HepG2 (cell line): ENCODE measurements around the gene SLX9. TPM values are rescaled to one million over a fixed set of nuclear protein-coding genes. Genes with fewer than 3 reads are reported as not detected.

Experiments used
- HIVEP1 ChIP-seq: sonication (generic); formaldehyde crosslinking; IDR thresholded peaks from 2 replicates; pipeline ENCODE4 v1.4.0; 2020; ENCODE audit warnings: mild to moderate bottlenecking, missing genetic modification reagents
- MED1 ChIP-seq: sonication (generic); formaldehyde crosslinking; IDR thresholded peaks from 2 replicates; pipeline ENCODE4 v1.4.0; 2020; ENCODE audit warnings: missing genetic modification reagents
- PHF21A ChIP-seq: sonication (generic); formaldehyde crosslinking; IDR thresholded peaks from 2 replicates; pipeline ENCODE4 v1.5.0; 2020; ENCODE audit warnings: mild to moderate bottlenecking, missing genetic modification reagents
- POLR2AphosphoS5 ChIP-seq: IDR thresholded peaks from 2 replicates; pipeline ENCODE4 v1.6.1; 2012; ENCODE audit warnings: low read depth, low read length
- SP2 ChIP-seq: sonication (generic); formaldehyde crosslinking; IDR thresholded peaks from 2 replicates; pipeline ENCODE4 v1.5.1; 2020; ENCODE audit warnings: mild to moderate bottlenecking, missing genetic modification reagents
- TEAD3 ChIP-seq: optimal IDR thresholded peaks from 2 replicates; pipeline ENCODE3; 2016; ENCODE audit warnings: borderline replicate concordance
- TERF1 ChIP-seq: sonication (generic); formaldehyde crosslinking; IDR thresholded peaks from 2 replicates; pipeline ENCODE4 v1.8.0; 2022; ENCODE audit warnings: mild to moderate bottlenecking, missing genetic modification reagents, moderate library complexity
- YEATS4 ChIP-seq: sonication (generic); formaldehyde crosslinking; IDR thresholded peaks from 2 replicates; pipeline ENCODE4 v1.4.0; 2020; ENCODE audit warnings: missing genetic modification reagents, borderline replicate concordance
- ZBTB46 ChIP-seq: sonication (generic); formaldehyde crosslinking; IDR thresholded peaks from 2 replicates; pipeline ENCODE4 v1.4.0; 2020; ENCODE audit warnings: mild to moderate bottlenecking, missing genetic modification reagents, borderline replicate concordance
- ZFP36L2 ChIP-seq: sonication (generic); formaldehyde crosslinking; IDR thresholded peaks from 2 replicates; pipeline ENCODE4 v1.4.0; 2020; ENCODE audit warnings: missing genetic modification reagents
- ZNF331 ChIP-seq: sonication (generic); formaldehyde crosslinking; IDR thresholded peaks from 2 replicates; pipeline ENCODE4 v1.4.0; 2020; ENCODE audit warnings: missing genetic modification reagents
- ZNF687 ChIP-seq: sonication (generic); formaldehyde crosslinking; IDR thresholded peaks from 2 replicates; pipeline ENCODE4 v1.5.1; 2020; ENCODE audit warnings: mild to moderate bottlenecking, missing genetic modification reagents, moderate library complexity
- ZNF746 ChIP-seq: sonication (generic); formaldehyde crosslinking; IDR thresholded peaks from 2 replicates; pipeline ENCODE4 v1.8.0; 2022; ENCODE audit warnings: mild to moderate bottlenecking, missing genetic modification reagents
- ZSCAN21 ChIP-seq: sonication (generic); formaldehyde crosslinking; IDR thresholded peaks from 2 replicates; pipeline ENCODE4 v1.8.0; 2022; ENCODE audit warnings: mild to moderate bottlenecking, missing genetic modification reagents, moderate library complexity, borderline replicate concordance
- ZSCAN31 ChIP-seq: sonication (generic); formaldehyde crosslinking; IDR thresholded peaks from 2 replicates; pipeline ENCODE4 v1.5.0; 2020; ENCODE audit warnings: low read depth, mild to moderate bottlenecking, missing genetic modification reagents
- polyA plus RNA-seq, 8 experiments: library from polyadenylated mRNA; depleted of rRNA in 3 of 8; stranded (reverse) in 7 of 8; unstranded in 1 of 8; fragments of >200 nt; fragmentation: Illumina TruSeq in 4 of 8; extraction: Trizol in 4 of 8; gene quantifications; 2 replicates each; pipeline versions ENCODE4 v1.2.1 to v1.2.3, GENCODE V29; 2011 to 2016; ENCODE audit warnings: low read depth in 4 of 8, missing spikeins in 1 of 8, mixed read lengths in 1 of 8; ENCODE audit not compliant: insufficient read depth in 1 of 8
- total RNA-seq, 5 experiments: library from RNA; depleted of rRNA; stranded (reverse); fragments of >200 nt; fragmentation: Illumina TruSeq; extraction: Trizol; gene quantifications; 2 replicates each; pipeline ENCODE4 v1.2.3, GENCODE V29; 2016; ENCODE audit warnings: low read depth in 1 of 5
- TF ChIP-seq, protein P1 (sequence below): sonication (generic); formaldehyde crosslinking; IDR thresholded peaks from 2 replicates; pipeline ENCODE4 v1.4.0; 2020; ENCODE audit warnings: missing genetic modification reagents, borderline replicate concordance
- TF ChIP-seq, protein P2 (sequence below): sonication (generic); formaldehyde crosslinking; IDR thresholded peaks from 2 replicates; pipeline ENCODE4 v1.4.0; 2020; ENCODE audit warnings: missing genetic modification reagents

SLX9 gene
- total and polyA plus RNA-seq, 2 of the 13 experiments (the other 11 are each of a cell fraction or from before 2014, with no cell fraction given) = 21.0 to 47.1 TPM

DNA sequence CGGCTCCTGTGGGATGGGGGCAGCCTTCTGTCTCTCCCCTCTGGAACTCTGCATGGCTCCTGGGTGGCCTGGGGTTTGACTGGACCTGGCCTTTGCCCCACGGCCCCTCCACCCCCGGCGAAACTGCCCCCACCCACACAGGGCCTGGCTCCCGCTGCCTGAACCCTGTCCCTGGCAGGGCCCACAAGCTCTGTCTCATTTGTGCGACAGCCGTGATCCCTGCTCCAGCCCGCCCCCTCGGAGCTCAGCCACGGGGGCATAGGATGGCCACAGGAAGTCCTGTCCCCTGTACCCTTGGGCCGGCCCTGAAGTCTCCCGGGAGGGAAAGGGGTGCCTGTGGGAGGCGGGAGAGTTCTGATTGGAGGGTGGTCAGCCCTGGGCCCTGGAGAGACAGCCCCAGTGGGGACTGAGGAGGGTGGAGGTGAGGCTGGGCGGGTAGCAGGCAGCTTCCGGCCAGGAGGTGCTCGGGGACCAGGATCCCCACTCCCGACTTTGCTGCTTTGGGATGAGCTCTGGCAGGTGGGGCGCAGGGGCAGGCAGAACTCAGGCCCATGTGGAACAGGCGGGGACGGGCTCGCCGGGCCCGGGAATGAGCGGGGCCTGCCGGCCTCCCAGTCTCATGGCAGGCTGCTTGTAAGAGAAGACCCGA lies 45.1 kb downstream of the SLX9 start (continued):
- TF ChIP-seq, protein P1, sequence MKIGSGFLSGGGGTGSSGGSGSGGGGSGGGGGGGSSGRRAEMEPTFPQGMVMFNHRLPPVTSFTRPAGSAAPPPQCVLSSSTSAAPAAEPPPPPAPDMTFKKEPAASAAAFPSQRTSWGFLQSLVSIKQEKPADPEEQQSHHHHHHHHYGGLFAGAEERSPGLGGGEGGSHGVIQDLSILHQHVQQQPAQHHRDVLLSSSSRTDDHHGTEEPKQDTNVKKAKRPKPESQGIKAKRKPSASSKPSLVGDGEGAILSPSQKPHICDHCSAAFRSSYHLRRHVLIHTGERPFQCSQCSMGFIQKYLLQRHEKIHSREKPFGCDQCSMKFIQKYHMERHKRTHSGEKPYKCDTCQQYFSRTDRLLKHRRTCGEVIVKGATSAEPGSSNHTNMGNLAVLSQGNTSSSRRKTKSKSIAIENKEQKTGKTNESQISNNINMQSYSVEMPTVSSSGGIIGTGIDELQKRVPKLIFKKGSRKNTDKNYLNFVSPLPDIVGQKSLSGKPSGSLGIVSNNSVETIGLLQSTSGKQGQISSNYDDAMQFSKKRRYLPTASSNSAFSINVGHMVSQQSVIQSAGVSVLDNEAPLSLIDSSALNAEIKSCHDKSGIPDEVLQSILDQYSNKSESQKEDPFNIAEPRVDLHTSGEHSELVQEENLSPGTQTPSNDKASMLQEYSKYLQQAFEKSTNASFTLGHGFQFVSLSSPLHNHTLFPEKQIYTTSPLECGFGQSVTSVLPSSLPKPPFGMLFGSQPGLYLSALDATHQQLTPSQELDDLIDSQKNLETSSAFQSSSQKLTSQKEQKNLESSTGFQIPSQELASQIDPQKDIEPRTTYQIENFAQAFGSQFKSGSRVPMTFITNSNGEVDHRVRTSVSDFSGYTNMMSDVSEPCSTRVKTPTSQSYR (CRISPR knock-in tag) = peak; percentile 31; the same call in 1 of the 2 replicates
- TF ChIP-seq PHF21A (CRISPR knock-in tag) (peak; percentile 97), ZSCAN21 (0 out of 2 replicates have a peak, but pooled peaks have one; percentile 49), HIVEP1 (CRISPR knock-in tag) (peak; percentile 7; the same call in 1 of the 2 replicates), TERF1 (no peak), ZNF746 (CRISPR knock-in tag) (peak; percentile 61), ZSCAN31 (CRISPR knock-in tag) (peak; percentile 21; the same call in 1 of the 2 replicates), SP2 (peak; percentile 55; the same call in 1 of the 2 replicates), ZNF331 (CRISPR knock-in tag) (peak; percentile 58), ZNF687 (CRISPR knock-in tag) (peak; percentile 92), YEATS4 (CRISPR knock-in tag) (peak; percentile 81), POLR2AphosphoS5 (peak; percentile 35; the same call in 1 of the 2 replicates), ZBTB46 (CRISPR knock-in tag) (peak; percentile 88; the same call in 1 of the 2 replicates), ZFP36L2 (CRISPR knock-in tag) (no peak), TEAD3 (peak; percentile 31), MED1 (CRISPR knock-in tag) (peak; percentile 70)
- TF ChIP-seq, protein P2, sequence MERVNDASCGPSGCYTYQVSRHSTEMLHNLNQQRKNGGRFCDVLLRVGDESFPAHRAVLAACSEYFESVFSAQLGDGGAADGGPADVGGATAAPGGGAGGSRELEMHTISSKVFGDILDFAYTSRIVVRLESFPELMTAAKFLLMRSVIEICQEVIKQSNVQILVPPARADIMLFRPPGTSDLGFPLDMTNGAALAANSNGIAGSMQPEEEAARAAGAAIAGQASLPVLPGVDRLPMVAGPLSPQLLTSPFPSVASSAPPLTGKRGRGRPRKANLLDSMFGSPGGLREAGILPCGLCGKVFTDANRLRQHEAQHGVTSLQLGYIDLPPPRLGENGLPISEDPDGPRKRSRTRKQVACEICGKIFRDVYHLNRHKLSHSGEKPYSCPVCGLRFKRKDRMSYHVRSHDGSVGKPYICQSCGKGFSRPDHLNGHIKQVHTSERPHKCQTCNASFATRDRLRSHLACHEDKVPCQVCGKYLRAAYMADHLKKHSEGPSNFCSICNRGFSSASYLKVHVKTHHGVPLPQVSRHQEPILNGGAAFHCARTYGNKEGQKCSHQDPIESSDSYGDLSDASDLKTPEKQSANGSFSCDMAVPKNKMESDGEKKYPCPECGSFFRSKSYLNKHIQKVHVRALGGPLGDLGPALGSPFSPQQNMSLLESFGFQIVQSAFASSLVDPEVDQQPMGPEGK (CRISPR knock-in tag) = peak; percentile 93
